Thoracic aorta (tissue), 2 donors: Measurements from ENCODE around the gene ERICH3. TPM values are rescaled to one million over a fixed set of nuclear protein-coding genes. Genes with fewer than 3 reads are reported as not detected.

Source experiments
- ATAC-seq: fragments of 150-250 bp; one replicate; pipeline ENCODE4 v1.8.0; 2017; ENCODE audit warnings: low read depth; ENCODE audit not compliant: insufficient number of reproducible peaks, low FRiP score
- DNase-seq: peaks from one replicate; pipeline ENCODE4 v3.0.0-alpha.2; 2020; ENCODE audit warnings: low spot score
- H3K27ac ChIP-seq, 2 donors: fragments of 200-600 bp; sonication (generic); 1 replicate in 1 of 2; 2 replicates in 1 of 2; pipeline ENCODE4 v1.5.1; 2016; ENCODE audit warnings: mild to moderate bottlenecking in 2 of 2, moderate library complexity in 2 of 2
- H3K27me3 ChIP-seq: fragments of 200-600 bp; sonication (generic); replicated peaks from 2 replicates; pipeline ENCODE4 v1.6.0; 2016; ENCODE audit warnings: mild to moderate bottlenecking; ENCODE audit not compliant: insufficient read depth
- H3K36me3 ChIP-seq: fragments of 200-600 bp; sonication (generic); one replicate; pipeline ENCODE4 v1.5.1; 2016
- H3K4me1 ChIP-seq, 2 donors: fragments of 200-600 bp; sonication (generic); 1 replicate in 1 of 2; 2 replicates in 1 of 2; pipeline versions ENCODE4 v1.5.1 to v1.6.0; 2016; ENCODE audit warnings: low read depth in 2 of 2, mild to moderate bottlenecking in 1 of 2; ENCODE audit not compliant: control insufficient read depth in 1 of 2
- H3K4me3 ChIP-seq: fragments of 200-600 bp; sonication (generic); 2 replicates; pipeline ENCODE4 v1.5.1; 2016; ENCODE audit warnings: mild to moderate bottlenecking
- H3K9me3 ChIP-seq: fragments of 200-600 bp; sonication (generic); 2 replicates; pipeline ENCODE4 v1.5.1; 2016
- total RNA-seq, 2 donors: library from RNA; depleted of rRNA; stranded (reverse); fragments of >200 nt; gene quantifications; one replicate each; pipeline versions ENCODE4 v1.1.0 to v1.2.3, GENCODE V29; 2016
- TF ChIP-seq, protein P1 (sequence below): fragments of 200-600 bp; sonication (generic); IDR thresholded peaks from one replicate; pipeline ENCODE4 v1.5.1; 2019; ENCODE audit warnings: antibody characterized with exemption

ERICH3 gene
- total RNA-seq, 2 donors from 2014 or later: not detected

DNA sequence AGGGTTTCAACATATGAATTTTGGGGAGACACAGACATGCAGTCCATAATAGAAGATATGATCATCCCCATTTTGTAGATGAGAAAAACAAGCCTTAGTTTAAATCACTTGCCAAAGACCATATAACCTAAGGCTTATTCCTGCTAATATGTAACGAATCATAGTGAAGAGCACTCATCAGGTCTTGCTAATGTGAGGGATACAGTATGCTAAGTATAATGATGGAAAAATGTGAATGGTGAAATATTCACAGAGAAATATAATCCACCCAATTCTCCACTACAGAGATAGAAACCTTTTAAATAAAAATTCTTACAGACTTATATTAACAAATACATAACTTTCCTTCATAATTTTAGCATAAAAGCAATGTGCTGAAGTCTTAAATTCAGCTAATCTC, 18.9 kb downstream of the ERICH3 start:
- TF ChIP-seq, protein P1, sequence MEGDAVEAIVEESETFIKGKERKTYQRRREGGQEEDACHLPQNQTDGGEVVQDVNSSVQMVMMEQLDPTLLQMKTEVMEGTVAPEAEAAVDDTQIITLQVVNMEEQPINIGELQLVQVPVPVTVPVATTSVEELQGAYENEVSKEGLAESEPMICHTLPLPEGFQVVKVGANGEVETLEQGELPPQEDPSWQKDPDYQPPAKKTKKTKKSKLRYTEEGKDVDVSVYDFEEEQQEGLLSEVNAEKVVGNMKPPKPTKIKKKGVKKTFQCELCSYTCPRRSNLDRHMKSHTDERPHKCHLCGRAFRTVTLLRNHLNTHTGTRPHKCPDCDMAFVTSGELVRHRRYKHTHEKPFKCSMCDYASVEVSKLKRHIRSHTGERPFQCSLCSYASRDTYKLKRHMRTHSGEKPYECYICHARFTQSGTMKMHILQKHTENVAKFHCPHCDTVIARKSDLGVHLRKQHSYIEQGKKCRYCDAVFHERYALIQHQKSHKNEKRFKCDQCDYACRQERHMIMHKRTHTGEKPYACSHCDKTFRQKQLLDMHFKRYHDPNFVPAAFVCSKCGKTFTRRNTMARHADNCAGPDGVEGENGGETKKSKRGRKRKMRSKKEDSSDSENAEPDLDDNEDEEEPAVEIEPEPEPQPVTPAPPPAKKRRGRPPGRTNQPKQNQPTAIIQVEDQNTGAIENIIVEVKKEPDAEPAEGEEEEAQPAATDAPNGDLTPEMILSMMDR: no peak

DNA sequence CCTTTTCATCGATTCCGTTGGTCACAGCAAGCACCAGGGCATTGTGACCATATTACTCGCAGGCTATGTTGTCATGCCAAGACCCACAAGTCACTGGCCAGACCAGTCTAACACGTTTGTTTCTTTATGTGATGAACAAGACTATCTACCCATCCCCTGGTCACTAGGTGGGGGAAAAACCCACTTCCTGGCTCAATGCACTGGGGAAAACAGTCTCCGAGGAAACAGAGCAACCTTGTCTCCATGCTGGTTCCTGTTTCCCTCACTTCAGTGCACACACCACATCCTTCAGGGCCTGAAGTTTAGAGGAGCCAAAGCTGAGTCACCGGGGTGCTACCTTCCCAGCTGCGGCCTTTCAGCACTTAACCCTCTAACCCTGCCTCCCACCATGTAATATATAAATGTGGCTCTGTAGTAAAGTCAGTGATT, 20.9 kb downstream of the ERICH3 start:
- ATAC-seq (no peak), DNase-seq (no peak)
- Histone ChIP-seq H3K36me3 (no peaks in the 10 kb centered on the region), H3K4me3 (no peak overlapping the region), H3K27ac (no peak overlapping the region), H3K4me1 (no peaks in the 10 kb centered on the region), H3K27me3 (no peaks in the 10 kb centered on the region), H3K9me3 (no peaks in the 10 kb centered on the region)
- TF ChIP-seq, protein P1: no peak

More for the DNA sequence above, 18.9 kb downstream of the ERICH3 start:
- ATAC-seq: no peak
- Histone ChIP-seq H3K36me3 (no peaks in the 10 kb centered on the region), H3K27ac (no peak overlapping the region), H3K4me3 (no peak overlapping the region), H3K4me1 (no peaks in the 10 kb centered on the region), H3K9me3 (no peaks in the 10 kb centered on the region), H3K27me3 (no peaks in the 10 kb centered on the region)
- DNase-seq: no peak

DNA sequence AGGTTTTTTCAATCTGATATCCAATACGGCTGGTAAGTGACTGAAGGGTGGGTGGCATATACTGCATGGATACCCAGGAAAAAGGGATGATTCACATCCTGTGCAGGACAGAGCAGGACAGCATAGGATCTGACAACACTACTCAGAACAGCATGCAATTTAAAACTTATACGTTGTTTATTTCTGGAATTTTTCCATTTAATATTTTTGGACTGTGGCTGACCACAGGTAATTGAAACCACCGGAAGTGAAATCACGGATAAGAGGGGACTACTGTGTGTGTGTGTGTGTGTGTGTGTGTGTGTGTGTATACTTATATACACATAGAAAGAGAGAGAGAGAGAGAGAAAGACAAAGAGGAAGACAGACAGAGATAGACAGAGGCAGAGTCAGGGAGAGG, 23.0 kb downstream of the ERICH3 start:
- Histone ChIP-seq H3K27me3 (no peaks in the 10 kb centered on the region), H3K27ac (no peak overlapping the region), H3K9me3 (no peaks in the 10 kb centered on the region), H3K4me1 (no peaks in the 10 kb centered on the region), H3K36me3 (no peaks in the 10 kb centered on the region), H3K4me3 (no peak overlapping the region)
- ATAC-seq (no peak), DNase-seq (no peak)
- TF ChIP-seq, protein P1: no peak

DNA sequence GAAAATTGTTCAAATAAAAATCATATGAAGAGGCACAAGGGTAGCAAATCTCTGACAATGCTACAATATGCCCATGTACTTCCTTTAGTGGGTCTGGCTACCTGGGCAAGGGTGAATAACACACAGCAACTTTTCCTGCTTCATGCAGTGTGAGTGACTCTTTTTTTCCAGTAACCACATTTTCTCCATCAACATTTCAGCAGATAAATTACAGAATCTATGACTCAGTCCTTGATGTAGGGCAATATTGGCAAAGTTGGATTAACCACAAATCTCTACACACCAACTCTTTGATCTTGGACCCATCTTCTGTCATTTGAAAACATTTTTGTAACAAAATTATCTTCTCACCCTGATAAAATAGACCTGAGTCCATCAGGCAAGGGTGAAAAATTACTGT, 31.7 kb downstream of the ERICH3 start:
- TF ChIP-seq, protein P1: no peak

DNA sequence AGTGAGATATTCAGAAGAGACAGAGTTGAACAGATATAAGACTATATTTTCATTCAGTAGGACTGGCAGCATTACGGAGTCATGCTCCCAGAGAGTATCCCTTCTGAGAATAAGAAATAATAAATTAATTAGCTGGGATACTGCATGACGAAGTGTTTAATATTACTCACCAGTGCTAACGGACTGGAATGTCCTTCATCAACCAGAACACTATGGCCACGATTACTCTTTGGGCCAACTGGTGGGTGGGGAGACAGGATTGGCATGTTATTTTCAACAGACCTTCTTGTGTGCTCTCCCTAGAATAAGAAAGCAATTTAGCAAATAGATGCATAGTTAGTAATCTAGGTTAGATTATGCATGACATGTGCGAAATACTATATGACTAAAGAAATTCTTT, 32.4 kb downstream of the ERICH3 start:
- Histone ChIP-seq H3K9me3 (no peaks in the 10 kb centered on the region), H3K36me3 (no peaks in the 10 kb centered on the region), H3K27ac (no peak overlapping the region), H3K4me1 (no peaks in the 10 kb centered on the region), H3K4me3 (no peak overlapping the region), H3K27me3 (no peaks in the 10 kb centered on the region)
- DNase-seq (no peak), ATAC-seq (no peak)
- TF ChIP-seq, protein P1: no peak

More for the DNA sequence above, 31.7 kb downstream of the ERICH3 start:
- Histone ChIP-seq H3K9me3 (no peaks in the 10 kb centered on the region), H3K36me3 (no peaks in the 10 kb centered on the region), H3K27ac (no peak overlapping the region), H3K4me1 (no peaks in the 10 kb centered on the region), H3K27me3 (no peaks in the 10 kb centered on the region), H3K4me3 (no peak overlapping the region)
- ATAC-seq (no peak), DNase-seq (no peak)
